Stimulated activated CD4-positive, alpha-beta T cell treated with anti-CD3 and anti-CD28 coated beads, TNF-alpha, amount 100 ng/mL, for 48 hours (primary cell): Measurements from ENCODE around the gene ETV1.

ENCODE experiments used
- DNase-seq, 3 donors: peaks; one replicate each; pipeline ENCODE4 v3.0.0-alpha.2; 2020; ENCODE audit warnings: low read depth in 3 of 3

The ETV1 gene

GRCh38 chr7:13986208-13986607 is 3.3 kb downstream of the ETV1 start:
- DNase-seq: no peak

- no peak for DNase-seq
These were observed 4.4 kb downstream of the ETV1 start for GRCh38 chr7:13984831-13985685.

GRCh38 chr7:13984061-13984460 is 5.4 kb downstream of the ETV1 start:
- DNase-seq: no peak

- DNase-seq: no peak
These were observed 6.4 kb downstream of the ETV1 start for GRCh38 chr7:13982940-13983677.

- DNase-seq: no peak
These were observed 8.4 kb downstream of the ETV1 start for GRCh38 chr7:13981070-13981469.

GRCh38 chr7:13980474-13980873 is 9.0 kb downstream of the ETV1 start:
- DNase-seq: no peak

- DNase-seq: no peak
These were observed 9.6 kb downstream of the ETV1 start for GRCh38 chr7:13979671-13980435.

- DNase-seq: no peak
These were observed 12.9 kb downstream of the ETV1 start for GRCh38 chr7:13976594-13976993.

GRCh38 chr7:13965077-13965476 is 24.4 kb downstream of the ETV1 start:
- no peak for DNase-seq

- no peak for DNase-seq
These were observed 25.5 kb downstream of the ETV1 start for GRCh38 chr7:13963925-13964324.

GRCh38 chr7:13955494-13955893 is 34.0 kb downstream of the ETV1 start:
- DNase-seq: no peak

- DNase-seq: no peak
These were observed 36.1 kb downstream of the ETV1 start for GRCh38 chr7:13953368-13953767.

- no peak for DNase-seq
These were observed 36.5 kb downstream of the ETV1 start for GRCh38 chr7:13952921-13953320.

GRCh38 chr7:13949939-13950338 is 39.5 kb downstream of the ETV1 start:
- DNase-seq: no peak

- DNase-seq: no peak
These were observed 40.0 kb downstream of the ETV1 start for GRCh38 chr7:13949445-13949844.

GRCh38 chr7:13948019-13948801 is 41.3 kb downstream of the ETV1 start:
- DNase-seq: no peak

- DNase-seq: no peak
These were observed 41.9 kb downstream of the ETV1 start for GRCh38 chr7:13947535-13947934.

- no peak for DNase-seq
These were observed 43.3 kb downstream of the ETV1 start for GRCh38 chr7:13946181-13946580.

- no peak for DNase-seq
These were observed 43.8 kb downstream of the ETV1 start for GRCh38 chr7:13945670-13946069.

- no peak for DNase-seq
These were observed 55.9 kb downstream of the ETV1 start for GRCh38 chr7:13933536-13933935.

GRCh38 chr7:13933091-13933490 is 56.4 kb downstream of the ETV1 start:
- no peak for DNase-seq

- DNase-seq: no peak
These were observed 57.3 kb downstream of the ETV1 start for GRCh38 chr7:13932131-13932530.
